DND-41 (cell line): ENCODE measurements around the gene RNF175.

Source experiments
- ATAC-seq: fragments of 200-7000 bp; cut with Tn5 transposase; 3 replicates; pipeline ENCODE4 v1.9.1; 2021; ENCODE audit warnings: low read depth; ENCODE audit not compliant: insufficient read depth
- DNase-seq: peaks from one replicate; pipeline ENCODE4 v3.0.0-alpha.2; 2020
- H2AFZ ChIP-seq: 2 replicates; pipeline ENCODE4 v1.6.0; 2012; ENCODE audit warnings: low read depth, low read length
- H3K27ac ChIP-seq: 2 replicates; pipeline ENCODE4 v1.5.1; 2012; ENCODE audit warnings: low read length, inconsistent platforms
- H3K27me3 ChIP-seq: fragments of 200-600 bp; sonication (generic); 2 replicates; pipeline ENCODE4 v1.6.0; 2012; ENCODE audit warnings: low read length, mild to moderate bottlenecking, inconsistent platforms; ENCODE audit not compliant: insufficient read depth, poor library complexity
- H3K36me3 ChIP-seq: 2 replicates; pipeline ENCODE4 v1.5.1; 2012; ENCODE audit warnings: low read length, inconsistent platforms; ENCODE audit not compliant: insufficient read depth
- H3K4me1 ChIP-seq: 2 replicates; pipeline ENCODE4 v1.5.1; 2012; ENCODE audit warnings: mild to moderate bottlenecking, low read length; ENCODE audit not compliant: insufficient read depth
- H3K4me2 ChIP-seq: 2 replicates; pipeline ENCODE4 v1.6.0; 2012; ENCODE audit warnings: mild to moderate bottlenecking, moderate library complexity, low read length, inconsistent platforms; ENCODE audit not compliant: insufficient read depth
- H3K4me3 ChIP-seq, 2 experiments: fragments of 200-600 bp in 1 of 2; shearing (Covaris generic) in 1 of 2; 2 replicates each; pipeline ENCODE4 v1.5.1; 2012 to 2016; ENCODE audit warnings: inconsistent platforms in 2 of 2, low read length in 2 of 2, mild to moderate bottlenecking in 2 of 2, low read depth in 1 of 2, moderate library complexity in 1 of 2
- H3K79me2 ChIP-seq: 2 replicates; pipeline ENCODE4 v1.6.0; 2012; ENCODE audit warnings: low read length, inconsistent platforms; ENCODE audit not compliant: insufficient read depth
- H3K9ac ChIP-seq: 2 replicates; pipeline ENCODE4 v1.6.0; 2012; ENCODE audit warnings: low read depth, mild to moderate bottlenecking, inconsistent platforms, low read length, moderate library complexity
- H3K9me3 ChIP-seq: 2 replicates; pipeline ENCODE4 v1.5.1; 2012; ENCODE audit warnings: low read length, moderate library complexity, mild to moderate bottlenecking, inconsistent platforms; ENCODE audit not compliant: insufficient read depth, severe bottlenecking
- H4K20me1 ChIP-seq: 2 replicates; pipeline ENCODE4 v1.6.0; 2012; ENCODE audit warnings: low read length; ENCODE audit not compliant: insufficient read depth
- CTCF ChIP-seq: IDR thresholded peaks from 2 replicates; pipeline ENCODE4 v1.5.1; 2012; ENCODE audit warnings: borderline replicate concordance, low read length, moderate library complexity, mild to moderate bottlenecking; ENCODE audit not compliant: poor library complexity, severe bottlenecking; ENCODE audit errors: extremely low read depth
- EZH2 ChIP-seq: IDR thresholded peaks from 3 replicates; pipeline ENCODE4 v1.6.1; 2012; ENCODE audit warnings: borderline replicate concordance, low read depth, mild to moderate bottlenecking, moderate library complexity, low read length, inconsistent platforms; ENCODE audit not compliant: severe bottlenecking

Gene RNF175

GRCh38 chr4:153661908-153662307 is 97.9 kb downstream of the RNF175 start:
- Histone ChIP-seq H2AFZ (no peak overlapping the region), H3K36me3 (no peaks in the 10 kb centered on the region), H3K4me2 (no peak overlapping the region), H4K20me1 (no peaks in the 10 kb centered on the region), H3K4me1 (no peaks in the 10 kb centered on the region), H3K9me3 (peaks cover 6% of the 10 kb centered on the region), H3K4me3 (no peak overlapping the region), H3K9ac (no peak overlapping the region), H3K79me2 (no peaks in the 10 kb centered on the region), H3K27me3 (no peaks in the 10 kb centered on the region), H3K27ac (no peak overlapping the region)
- TF ChIP-seq EZH2 (no peak), CTCF (no peak)
- DNase-seq = no peak
- ATAC-seq = no peak

GRCh38 chr4:153661215-153661822 is 98.5 kb downstream of the RNF175 start:
- H3K27ac ChIP-seq = no peak overlapping the region
- H3K27me3 ChIP-seq = no peaks in the 10 kb centered on the region
- ATAC-seq = no peak
- H3K4me2 ChIP-seq = no peak overlapping the region
- no peak overlapping the region for H2AFZ ChIP-seq
- TF ChIP-seq CTCF = no peak
- TF ChIP-seq EZH2 = no peak
- H3K79me2 ChIP-seq = no peaks in the 10 kb centered on the region
- H3K36me3 ChIP-seq = no peaks in the 10 kb centered on the region
- peaks cover 6% of the 10 kb centered on the region for H3K9me3 ChIP-seq
- H3K4me1 ChIP-seq = no peaks in the 10 kb centered on the region
- no peak for DNase-seq
- H3K9ac ChIP-seq = no peak overlapping the region
- no peaks in the 10 kb centered on the region for H4K20me1 ChIP-seq
- no peak overlapping the region for H3K4me3 ChIP-seq
